H9 (cell line): ENCODE results near the gene INSRR. TPM values are rescaled to one million over a fixed set of nuclear protein-coding genes. Genes with fewer than 3 reads are reported as not detected.
A peak's percentile ranks its signal among the peaks of the same experiment; 100 is the strongest.

ENCODE experiments used
- DNase-seq: peaks from one replicate; pipeline ENCODE4 v3.0.0-alpha.2; 2017
- H2AFZ ChIP-seq: one replicate; pipeline ENCODE4 v1.6.1; 2013; ENCODE audit warnings: mild to moderate bottlenecking, low read length, control low read depth, moderate library complexity
- H2AK5ac ChIP-seq: 2 replicates; pipeline ENCODE4 v1.6.1; 2013; ENCODE audit warnings: low read length, control low read depth, mixed read lengths; ENCODE audit not compliant: insufficient read length
- H2BK120ac ChIP-seq: one replicate; pipeline ENCODE4 v1.6.1; 2013; ENCODE audit warnings: low read depth, mild to moderate bottlenecking, low read length, control low read depth, inconsistent platforms; ENCODE audit not compliant: poor library complexity, severe bottlenecking
- H2BK12ac ChIP-seq: 2 replicates; pipeline ENCODE4 v1.6.1; 2013; ENCODE audit warnings: low read length, control low read depth, mixed read lengths, low read depth; ENCODE audit not compliant: insufficient read length
- H2BK15ac ChIP-seq: 2 replicates; pipeline ENCODE4 v1.6.1; 2013; ENCODE audit warnings: low read depth, low read length, control low read depth
- H2BK20ac ChIP-seq: one replicate; pipeline ENCODE4 v1.6.1; 2013; ENCODE audit warnings: low read depth, mild to moderate bottlenecking, low read length, control low read depth, inconsistent platforms; ENCODE audit not compliant: poor library complexity, severe bottlenecking
- H2BK5ac ChIP-seq: 2 replicates; pipeline ENCODE4 v1.6.1; 2013; ENCODE audit warnings: low read length, control low read depth, mixed read lengths; ENCODE audit not compliant: insufficient read length
- H3K14ac ChIP-seq: 2 replicates; pipeline ENCODE4 v1.6.1; 2013; ENCODE audit warnings: low read length, control low read depth; ENCODE audit not compliant: insufficient read depth
- H3K18ac ChIP-seq: 2 replicates; pipeline ENCODE4 v1.6.1; 2013; ENCODE audit warnings: low read depth, mild to moderate bottlenecking, mixed read lengths, low read length, control low read depth; ENCODE audit not compliant: insufficient read length
- H3K23ac ChIP-seq: 2 replicates; pipeline ENCODE4 v1.6.1; 2013; ENCODE audit warnings: low read length, control low read depth, mixed read lengths, low read depth; ENCODE audit not compliant: insufficient read length
- H3K23me2 ChIP-seq: 2 replicates; pipeline ENCODE4 v1.6.1; 2013; ENCODE audit warnings: low read depth, mild to moderate bottlenecking, mixed read lengths, low read length, control low read depth; ENCODE audit not compliant: insufficient read length, poor library complexity, severe bottlenecking
- H3K27ac ChIP-seq: 2 replicates; pipeline ENCODE4 v1.5.1; 2013; ENCODE audit warnings: low read length, control low read depth, mixed read lengths, low read depth; ENCODE audit not compliant: insufficient read length
- H3K27me3 ChIP-seq: 2 replicates; pipeline ENCODE4 v1.6.1; 2013; ENCODE audit warnings: low read length, control low read depth, inconsistent platforms; ENCODE audit not compliant: insufficient read depth
- H3K4ac ChIP-seq: 2 replicates; pipeline ENCODE4 v1.6.1; 2013; ENCODE audit warnings: low read depth, mild to moderate bottlenecking, control low read depth, inconsistent platforms, low read length, moderate library complexity
- H3K4me1 ChIP-seq: 2 replicates; pipeline ENCODE4 v1.6.1; 2013; ENCODE audit warnings: low read length, control low read depth, inconsistent platforms; ENCODE audit not compliant: insufficient read depth
- H3K4me2 ChIP-seq: 2 replicates; pipeline ENCODE4 v1.6.1; 2013; ENCODE audit warnings: low read length, control low read depth, mixed read lengths; ENCODE audit not compliant: insufficient read length, insufficient read depth
- H3K56ac ChIP-seq: 2 replicates; pipeline ENCODE4 v1.6.1; 2013; ENCODE audit warnings: low read depth, mild to moderate bottlenecking, mixed read lengths, low read length, control low read depth; ENCODE audit not compliant: insufficient read length
- H3K79me1 ChIP-seq: 2 replicates; pipeline ENCODE4 v1.6.1; 2013; ENCODE audit warnings: low read depth, mild to moderate bottlenecking, moderate library complexity, low read length, control low read depth, inconsistent platforms; ENCODE audit not compliant: insufficient read depth, poor library complexity, severe bottlenecking
- H3K79me2 ChIP-seq: 2 replicates; pipeline ENCODE4 v1.6.1; 2013; ENCODE audit warnings: low read length, control low read depth, inconsistent platforms; ENCODE audit not compliant: insufficient read depth
- H3K9ac ChIP-seq: 2 replicates; pipeline ENCODE4 v1.6.1; 2013; ENCODE audit warnings: low read length, control low read depth, mixed read lengths; ENCODE audit not compliant: insufficient read length; ENCODE audit errors: extremely low read depth
- H3K9me3 ChIP-seq: one replicate; pipeline ENCODE4 v1.6.1; 2013; ENCODE audit warnings: low read depth, low read length, inconsistent platforms; ENCODE audit not compliant: control insufficient read depth
- H3T11ph ChIP-seq: one replicate; pipeline ENCODE4 v1.6.1; 2013; ENCODE audit warnings: mild to moderate bottlenecking, low read length, control low read depth, inconsistent platforms
- H4K20me1 ChIP-seq: one replicate; pipeline ENCODE4 v1.6.1; 2013; ENCODE audit not compliant: control insufficient read depth, insufficient read length, insufficient read depth
- H4K5ac ChIP-seq: 2 replicates; pipeline ENCODE4 v1.6.1; 2013; ENCODE audit warnings: low read depth, mild to moderate bottlenecking, mixed read lengths, low read length, control low read depth; ENCODE audit not compliant: insufficient read length
- H4K8ac ChIP-seq: replicated peaks from 2 replicates; pipeline ENCODE4 v1.6.1; 2013; ENCODE audit warnings: low read length, control low read depth, mixed read lengths, low read depth; ENCODE audit not compliant: insufficient read length
- H4K91ac ChIP-seq: 2 replicates; pipeline ENCODE4 v1.6.1; 2013; ENCODE audit warnings: low read depth, mild to moderate bottlenecking, moderate library complexity, mixed read lengths, low read length, control low read depth; ENCODE audit not compliant: insufficient read length
- H3K27ac Mint-ChIP-seq, 3 experiments: 2 replicates in 2 of 3; 3 replicates in 1 of 3; pipeline ENCODE4 v1.8.0; 2020 to 2021; ENCODE audit warnings: mixed read lengths in 3 of 3, mild to moderate bottlenecking in 1 of 3, moderate library complexity in 1 of 3
- H3K27me3 Mint-ChIP-seq: 2 replicates; pipeline ENCODE4 v1.8.0; 2021; ENCODE audit warnings: low read depth, mild to moderate bottlenecking, moderate library complexity, mixed read lengths
- H3K36me3 Mint-ChIP-seq, 3 experiments: 2 replicates in 2 of 3; 3 replicates in 1 of 3; pipeline ENCODE4 v1.8.0; 2020 to 2021; ENCODE audit warnings: low read depth in 3 of 3, mixed read lengths in 3 of 3; ENCODE audit not compliant: insufficient read depth in 1 of 3
- H3K4me1 Mint-ChIP-seq, 2 experiments: 2 replicates each; pipeline ENCODE4 v1.8.0; 2020; ENCODE audit warnings: mixed read lengths in 2 of 2
- H3K4me3 Mint-ChIP-seq, 2 experiments: 2 replicates in 1 of 2; 3 replicates in 1 of 2; pipeline ENCODE4 v1.8.0; 2020 to 2021; ENCODE audit warnings: mild to moderate bottlenecking in 2 of 2, mixed read lengths in 2 of 2, moderate library complexity in 1 of 2
- H3K9me3 Mint-ChIP-seq, 2 experiments: 2 replicates in 1 of 2; 3 replicates in 1 of 2; pipeline ENCODE4 v1.8.0; 2020; ENCODE audit warnings: mild to moderate bottlenecking in 2 of 2, mixed read lengths in 2 of 2, moderate library complexity in 1 of 2
- WGBS: extraction: QIAGEN DNeasy Blood & Tissue Kit; methylation state at CpG from one replicate; pipeline ENCODE4 v1.1.7; 2013; ENCODE audit warnings: missing lambda C conversion rate, low lambda C conversion rate, mixed read lengths; ENCODE audit not compliant: insufficient read length; ENCODE audit errors: extremely low coverage; 5-methylcytosine and 5-hydroxymethylcytosine counted together
- total RNA-seq: library from RNA; stranded (reverse); gene quantifications from 2 replicates; pipeline ENCODE4 v1.2.1, GENCODE V29; 2021
- TF ChIP-seq, protein P1 (sequence below): fragments of 200-600 bp; sonication (generic); conservative IDR thresholded peaks from 3 replicates; pipeline ENCODE4 v1.8.0; 2021; ENCODE audit warnings: antibody characterized with exemption, mild to moderate bottlenecking

The INSRR gene
- total RNA-seq, 1 experiment from 2014 or later, result not detected

DNA sequence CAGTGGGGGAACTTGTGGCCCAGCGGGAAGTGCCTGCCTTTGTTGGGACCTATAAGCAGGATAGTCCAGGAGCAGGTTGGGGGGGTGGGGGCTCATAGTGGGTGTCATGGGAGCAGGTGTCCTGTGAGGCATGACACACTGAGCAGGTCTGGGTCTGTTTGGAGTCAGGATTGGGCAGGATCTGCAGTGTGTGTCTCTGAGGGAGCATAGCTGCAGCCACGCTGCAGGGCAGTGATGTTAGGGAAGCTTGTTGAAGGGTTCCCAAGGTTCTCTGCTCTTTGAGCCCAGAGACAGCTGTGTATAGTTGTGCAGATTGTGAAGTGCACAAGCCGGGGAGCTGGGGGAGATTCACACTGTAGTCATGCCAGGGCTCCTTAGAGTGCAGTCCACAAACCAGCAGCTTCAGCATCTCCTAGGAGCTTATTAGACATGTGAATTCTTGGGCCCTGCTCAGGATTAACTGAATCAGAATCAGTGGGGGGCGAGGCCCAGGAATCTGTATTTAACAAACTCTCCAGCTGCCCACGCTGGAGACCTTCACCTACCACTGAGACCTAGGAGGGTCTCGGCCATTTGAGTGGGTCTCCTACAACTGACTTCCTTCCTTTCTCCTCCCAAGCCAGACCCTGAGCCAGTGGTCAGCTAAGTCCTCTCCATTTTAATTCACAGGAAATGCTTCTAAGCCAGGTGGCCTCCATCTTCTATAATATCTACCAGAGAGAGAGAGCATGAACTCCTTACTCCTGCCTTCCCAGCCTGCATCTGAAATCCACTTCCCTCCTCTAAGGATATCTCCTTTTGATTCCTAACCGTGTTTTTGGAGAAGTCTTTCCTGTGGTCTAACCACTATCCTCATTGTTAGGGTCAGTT, 11.1 kb downstream of the INSRR start:
- H3K23ac ChIP-seq, result no peak overlapping the region
- peak overlapping the region; percentile 51 to 78; a peak in 4 of 5 replicates for H3K4me3 Mint-ChIP-seq
- no peaks in the 10 kb centered on the region for H3K4me1 ChIP-seq
- no peaks in the 10 kb centered on the region for H3K36me3 Mint-ChIP-seq
- no peak overlapping the region for H2BK15ac ChIP-seq
- H2AK5ac ChIP-seq, result no peak overlapping the region
- no peak overlapping the region for H4K91ac ChIP-seq
- WGBS, result no CpG with 5 or more reads among the region's 7 CpGs
- H4K8ac ChIP-seq, result no peak overlapping the region
- H3K4me2 ChIP-seq, result peak overlapping the region; percentile 68
- no peaks in the 10 kb centered on the region for H3K79me1 ChIP-seq
- peaks cover 98% of the 10 kb centered on the region for H3K27me3 Mint-ChIP-seq
- no peaks in the 10 kb centered on the region for H3K9me3 ChIP-seq
- no peak overlapping the region for H3K56ac ChIP-seq
- H3K27me3 ChIP-seq, result peaks cover 71% of the 10 kb centered on the region
- no peak overlapping the region for H3K27ac Mint-ChIP-seq
- no peak overlapping the region for H3K27ac ChIP-seq
- H3K4me1 Mint-ChIP-seq, result peaks cover 15 to 35% of the 10 kb centered on the region in 2 experiments
- no peaks in the 10 kb centered on the region for H3K79me2 ChIP-seq
- H3T11ph ChIP-seq, result no peak overlapping the region
- H3K18ac ChIP-seq, result no peak overlapping the region
- no peak for DNase-seq
- no peak overlapping the region for H3K14ac ChIP-seq
- TF ChIP-seq, protein P1, sequence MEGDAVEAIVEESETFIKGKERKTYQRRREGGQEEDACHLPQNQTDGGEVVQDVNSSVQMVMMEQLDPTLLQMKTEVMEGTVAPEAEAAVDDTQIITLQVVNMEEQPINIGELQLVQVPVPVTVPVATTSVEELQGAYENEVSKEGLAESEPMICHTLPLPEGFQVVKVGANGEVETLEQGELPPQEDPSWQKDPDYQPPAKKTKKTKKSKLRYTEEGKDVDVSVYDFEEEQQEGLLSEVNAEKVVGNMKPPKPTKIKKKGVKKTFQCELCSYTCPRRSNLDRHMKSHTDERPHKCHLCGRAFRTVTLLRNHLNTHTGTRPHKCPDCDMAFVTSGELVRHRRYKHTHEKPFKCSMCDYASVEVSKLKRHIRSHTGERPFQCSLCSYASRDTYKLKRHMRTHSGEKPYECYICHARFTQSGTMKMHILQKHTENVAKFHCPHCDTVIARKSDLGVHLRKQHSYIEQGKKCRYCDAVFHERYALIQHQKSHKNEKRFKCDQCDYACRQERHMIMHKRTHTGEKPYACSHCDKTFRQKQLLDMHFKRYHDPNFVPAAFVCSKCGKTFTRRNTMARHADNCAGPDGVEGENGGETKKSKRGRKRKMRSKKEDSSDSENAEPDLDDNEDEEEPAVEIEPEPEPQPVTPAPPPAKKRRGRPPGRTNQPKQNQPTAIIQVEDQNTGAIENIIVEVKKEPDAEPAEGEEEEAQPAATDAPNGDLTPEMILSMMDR, result no peak
- no peak overlapping the region for H2AFZ ChIP-seq
- H3K9me3 Mint-ChIP-seq, result no peaks in the 10 kb centered on the region; a peak in 1 of 5 replicates
- H4K5ac ChIP-seq, result no peak overlapping the region
- no peak overlapping the region for H2BK120ac ChIP-seq
- H4K20me1 ChIP-seq, result no peaks in the 10 kb centered on the region
- no peak overlapping the region for H2BK12ac ChIP-seq
- no peak overlapping the region for H2BK5ac ChIP-seq
- H3K23me2 ChIP-seq, result peaks cover 12% of the 10 kb centered on the region
- no peak overlapping the region for H3K4ac ChIP-seq
- H2BK20ac ChIP-seq, result no peak overlapping the region
- no peak overlapping the region for H3K9ac ChIP-seq
